Stimulated activated CD4-positive, alpha-beta T cell treated with anti-CD3 and anti-CD28 coated beads, Interleukin-15, amount 100 ng/mL, for 1 hour (primary cell): ENCODE measurements around the gene BANF1.
A peak's percentile ranks its signal among the peaks of the same experiment; 100 is the strongest.
"Not testable (repeated sequence)": the region's sequence is repeated elsewhere in the genome, so short reads cannot be mapped to it uniquely, and the experiment has no call there.

Experiments used
- DNase-seq, 2 donors: peaks; one replicate each; pipeline ENCODE4 v3.0.0-alpha.2; 2020; ENCODE audit warnings: low read depth in 1 of 2, low spot score in 1 of 2

BANF1 gene

GRCh38 chr11:65978391-65979238 is 23.7 kb upstream of the BANF1 start:
- DNase-seq = no peak

DNA sequence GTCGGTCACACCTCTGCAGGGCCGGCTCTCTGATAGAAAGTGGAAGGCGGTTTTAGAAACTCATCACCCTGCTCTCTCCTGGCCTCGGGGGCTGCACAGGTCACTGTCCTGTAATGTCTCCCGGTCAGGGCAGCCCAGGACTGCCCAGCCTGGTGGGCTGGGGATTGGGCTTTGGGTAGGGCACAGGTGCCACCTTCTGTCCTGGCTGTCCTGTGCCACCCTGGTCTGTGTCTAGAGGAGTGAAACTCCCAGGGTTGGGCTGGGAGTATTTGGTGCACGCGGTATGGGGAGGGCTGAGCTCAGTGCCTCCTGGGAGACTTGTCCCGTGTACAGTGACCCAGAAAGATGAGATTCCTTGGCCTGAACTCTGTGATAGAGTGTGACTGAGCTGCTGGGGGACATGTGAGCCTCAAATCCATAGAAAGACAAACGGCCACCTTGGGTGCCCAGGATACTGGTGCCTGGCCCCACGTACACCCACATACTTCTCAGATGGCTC is 23.0 kb upstream of the BANF1 start:
- DNase-seq = no peak

DNA sequence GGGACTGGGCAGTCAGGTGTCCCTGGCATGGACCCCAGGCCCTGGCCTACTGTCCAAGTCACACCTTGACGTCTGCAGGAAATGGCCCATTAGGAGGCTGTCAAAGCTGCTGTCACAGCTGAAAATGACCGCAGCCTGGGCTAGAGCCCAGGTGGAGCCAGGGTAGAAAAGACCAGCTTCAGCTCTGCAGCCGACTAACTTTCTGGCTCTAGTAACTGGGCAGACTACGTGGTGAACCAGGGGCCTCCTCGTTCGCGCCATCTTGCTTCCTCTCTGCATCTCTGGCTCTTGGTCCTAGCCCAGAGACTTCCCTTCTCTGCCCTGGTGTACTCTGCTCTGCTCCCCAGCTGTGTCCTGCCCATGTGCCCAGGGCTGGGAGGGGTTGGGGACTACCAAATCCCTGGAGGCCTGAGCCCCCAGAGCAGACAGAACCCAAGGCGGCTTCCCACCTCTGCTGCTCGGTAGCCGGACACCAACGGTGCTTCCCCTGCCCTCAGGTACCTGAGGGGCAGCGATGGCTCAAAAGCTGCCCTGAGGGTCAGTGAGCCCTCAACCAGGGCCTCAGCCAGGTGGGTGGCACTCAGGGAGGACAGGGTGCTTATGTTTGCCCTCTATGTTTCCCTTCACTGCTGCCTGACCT is 21.1 kb upstream of the BANF1 start:
- DNase-seq = no peak

DNA sequence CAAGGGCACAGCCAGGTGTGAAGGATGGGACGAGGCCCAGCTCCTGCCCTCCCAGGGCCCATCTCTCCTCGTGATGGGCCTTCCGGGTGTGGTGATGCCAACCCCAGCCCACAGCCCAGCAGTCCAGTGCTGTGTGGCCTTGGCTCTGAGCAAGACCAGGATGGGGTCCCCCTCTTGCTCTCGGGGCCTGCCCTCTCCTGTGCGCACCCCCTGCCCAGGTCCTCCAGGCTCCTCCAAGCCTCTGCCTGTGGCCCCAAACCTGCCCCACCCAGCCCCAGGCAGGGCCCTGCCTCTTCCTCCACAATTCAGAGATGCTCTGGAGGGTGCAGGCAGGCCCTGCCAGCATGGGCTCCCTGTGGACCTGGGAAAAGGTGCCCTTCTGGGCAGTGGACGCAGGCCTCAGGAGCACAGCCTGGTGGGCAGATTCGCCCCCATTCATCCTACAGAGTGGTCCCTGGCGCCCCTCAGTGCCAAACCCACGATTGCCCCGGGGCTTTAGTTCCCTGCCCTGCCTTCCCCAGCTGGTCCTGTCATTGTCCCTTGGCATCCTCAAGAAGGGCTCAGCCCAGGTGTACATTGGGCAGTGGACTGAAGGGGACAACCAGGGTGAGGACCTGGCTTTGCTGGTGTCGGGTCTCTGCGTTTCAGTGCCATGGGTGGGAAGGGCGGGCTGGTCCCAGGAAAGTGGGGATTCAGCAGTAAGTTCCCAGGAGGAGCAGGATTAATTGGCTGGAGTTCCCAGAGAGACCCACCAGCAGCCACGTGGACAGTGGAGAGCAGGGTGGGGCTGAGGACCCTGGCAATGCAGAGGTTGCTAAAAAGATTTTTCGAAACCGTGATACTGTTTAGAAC is 20.1 kb upstream of the BANF1 start:
- DNase-seq = no peak

DNA sequence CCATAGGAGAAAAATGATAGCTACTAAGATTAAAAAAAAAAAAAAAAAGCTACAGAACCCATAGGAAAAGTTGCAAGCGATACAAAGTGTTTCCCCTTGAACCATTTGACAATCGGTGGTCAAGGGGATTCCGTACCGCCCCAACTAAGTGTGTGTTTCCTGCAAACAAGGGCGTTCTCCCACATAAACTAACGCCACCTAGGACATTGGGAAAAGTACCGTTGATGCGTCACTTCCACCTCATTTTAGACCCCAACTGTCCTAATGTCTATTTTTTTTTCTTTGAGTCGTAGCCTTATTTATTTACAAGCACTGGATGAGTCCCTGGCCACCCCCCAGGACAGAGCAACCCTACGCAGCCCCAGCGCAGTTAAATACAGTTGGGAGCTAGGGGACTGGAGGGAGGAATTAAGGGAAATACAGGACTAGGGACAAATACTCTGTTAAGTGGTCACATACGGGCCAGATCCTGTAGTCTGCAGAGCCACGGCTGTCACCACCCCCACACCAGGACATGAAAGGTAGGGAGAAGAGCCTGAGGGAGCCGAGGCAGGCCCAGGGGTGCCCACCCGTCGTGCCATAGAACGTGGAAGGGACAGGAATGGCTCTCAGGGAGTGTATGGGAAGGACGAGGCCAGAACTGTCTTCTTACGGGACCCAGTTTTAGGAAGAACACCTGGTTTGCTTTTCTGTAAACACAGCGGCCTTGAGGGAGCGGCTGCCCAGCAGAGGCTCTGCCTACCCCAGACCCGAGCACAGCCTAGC is 19.3 kb upstream of the BANF1 start:
- DNase-seq = no peak

DNA sequence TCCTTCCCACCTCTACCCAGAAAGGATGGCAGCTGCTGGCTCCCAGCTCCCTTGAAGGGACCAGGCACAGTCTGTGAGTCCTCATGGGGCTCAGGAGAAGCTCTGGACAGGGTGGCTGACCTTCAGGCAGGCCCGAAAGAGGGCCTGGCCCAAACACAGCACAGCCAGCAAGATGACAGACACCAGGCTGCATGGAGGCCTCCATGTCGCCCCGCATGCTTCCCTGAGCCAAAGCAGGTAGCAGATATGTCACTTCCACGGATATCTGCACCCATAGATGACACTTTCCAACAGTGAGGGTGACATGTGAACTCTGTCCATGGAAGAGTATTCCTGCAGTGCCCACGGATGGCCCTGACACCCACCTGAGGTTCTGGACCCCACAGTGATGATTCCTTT is 18.7 kb upstream of the BANF1 start:
- DNase-seq = no peak

DNA sequence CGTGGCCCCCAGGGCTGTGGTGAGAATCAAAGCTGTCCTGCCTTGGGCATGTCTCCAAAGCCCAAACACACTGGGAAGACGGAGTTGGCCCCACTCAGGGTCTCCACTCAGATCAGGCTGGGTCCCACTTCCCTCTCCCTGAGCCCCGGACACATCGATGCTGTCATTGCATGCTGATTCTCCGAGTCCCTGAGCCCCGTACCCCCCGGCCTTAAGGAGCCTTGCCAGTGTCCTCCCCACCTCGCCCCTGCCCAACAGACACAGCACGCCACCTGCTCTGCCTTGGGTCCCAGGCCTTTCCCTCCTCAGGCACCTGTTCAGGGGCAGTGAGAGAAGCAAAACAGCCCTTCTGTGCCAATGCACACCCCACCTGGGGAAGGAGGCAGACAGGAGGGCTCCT is 15.0 kb upstream of the BANF1 start:
- DNase-seq = no peak

DNA sequence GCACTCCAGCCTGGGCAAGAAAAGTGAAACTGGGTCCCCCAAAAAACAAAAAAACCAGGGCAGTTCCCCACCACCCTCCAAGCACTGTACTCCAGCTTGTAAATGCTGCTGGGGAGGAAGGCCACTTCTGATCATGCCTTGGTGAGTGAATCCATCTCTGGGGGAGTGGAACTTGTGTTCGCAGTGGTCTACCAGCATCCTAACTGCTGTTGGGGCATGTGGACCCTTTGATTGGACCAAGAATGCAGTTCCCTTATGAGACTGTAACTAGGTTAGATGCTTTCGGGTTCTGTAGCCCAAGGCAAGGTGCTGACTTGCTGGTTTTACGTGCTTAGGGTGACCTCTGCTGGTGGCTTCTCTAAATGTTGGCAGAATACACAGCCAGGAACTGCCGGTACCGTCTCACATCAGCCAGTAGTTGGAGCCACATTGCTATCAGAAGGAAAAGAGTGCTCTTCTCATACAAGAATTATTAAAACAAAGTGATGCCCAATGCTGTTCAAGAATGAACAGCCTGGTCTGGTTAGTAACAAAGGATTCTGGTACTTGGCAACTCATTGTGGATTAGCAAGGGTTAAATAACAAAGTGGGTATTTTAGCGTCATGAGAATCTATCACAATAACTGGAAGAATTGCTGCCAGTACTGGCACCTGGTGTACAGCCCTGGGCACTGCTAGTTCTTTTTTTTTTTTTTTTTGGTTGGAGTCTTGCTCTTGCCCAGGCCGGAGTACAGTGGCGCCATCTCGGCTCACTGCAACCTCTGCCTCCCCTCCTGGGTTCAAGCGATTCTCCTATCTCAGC is 13.3 kb upstream of the BANF1 start:
- DNase-seq = peak; percentile 60 to 79

DNA sequence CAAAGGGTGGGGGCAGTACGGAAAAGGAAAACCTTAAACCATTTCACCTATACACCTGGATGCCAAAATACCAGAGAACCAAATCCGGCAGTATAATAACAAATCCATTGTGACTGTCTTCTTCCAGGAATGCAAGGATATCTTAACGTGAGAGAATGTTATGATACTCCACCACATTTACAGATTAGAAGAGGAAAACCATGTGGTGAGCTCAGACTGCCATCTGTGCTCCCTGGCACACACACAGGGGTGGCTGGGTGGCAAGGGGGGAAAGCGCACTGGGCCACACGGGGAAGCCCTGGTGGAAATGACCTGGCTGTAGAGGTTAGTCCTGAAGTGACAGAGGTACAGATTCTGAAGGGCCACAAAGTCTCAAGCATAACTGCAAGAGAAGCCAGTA is 10.2 kb upstream of the BANF1 start:
- DNase-seq = no peak

- no peak for DNase-seq
Observed at GRCh38 chr11:65997286-65997685, 5.0 kb upstream of the BANF1 start.

- peak in 1 of 2 donors; percentile 59 for DNase-seq
Observed at GRCh38 chr11:66002648-66003225, 434 bp downstream of the BANF1 start.

- DNase-seq = no peak
Observed at GRCh38 chr11:66003291-66003690, 988 bp downstream of the BANF1 start.

- DNase-seq = no peak
Observed at GRCh38 chr11:66004186-66004585, 1.9 kb downstream of the BANF1 start.

- DNase-seq = no peak
Observed at GRCh38 chr11:66006134-66006890, 4.0 kb downstream of the BANF1 start.

DNA sequence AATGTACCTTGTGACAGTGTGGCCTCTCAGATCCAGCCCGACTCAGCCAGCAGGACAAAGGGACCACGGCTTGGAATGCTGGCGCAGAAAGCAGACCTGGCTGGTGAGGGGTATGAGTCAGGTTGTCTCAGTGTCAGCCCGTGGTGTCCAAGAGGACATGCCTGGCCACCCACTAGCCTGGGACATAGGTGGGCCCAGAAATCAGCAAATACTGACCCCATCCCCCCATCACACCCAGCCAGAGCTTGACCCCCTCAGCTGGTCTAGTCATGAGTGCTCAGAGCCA is 4.5 kb downstream of the BANF1 start:
- no peak for DNase-seq

DNA sequence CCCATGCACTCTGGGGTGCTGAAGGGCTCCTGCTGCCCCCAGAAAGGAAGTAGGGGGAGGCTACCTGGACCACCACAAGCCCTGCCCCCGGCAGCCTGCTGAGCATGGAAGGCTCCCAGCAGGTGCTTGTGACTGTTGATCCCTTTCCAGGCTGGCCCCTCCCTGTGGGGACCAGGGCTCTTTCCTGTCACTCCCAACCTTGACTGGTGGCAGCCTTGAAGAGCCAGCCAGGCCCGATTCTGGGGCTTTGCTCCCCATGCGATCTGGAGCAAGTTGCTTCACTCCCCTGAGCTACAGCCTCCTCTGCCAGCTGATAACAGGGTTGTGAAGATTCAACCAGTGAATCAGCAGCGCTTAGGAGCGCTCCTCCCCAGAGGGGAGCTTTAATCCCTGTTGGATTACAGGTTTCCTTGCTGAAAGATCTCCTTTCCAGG is 4.9 kb downstream of the BANF1 start:
- no peak for DNase-seq

GRCh38 chr11:66008095-66008467 is 5.8 kb downstream of the BANF1 start:
- no peak for DNase-seq

DNA sequence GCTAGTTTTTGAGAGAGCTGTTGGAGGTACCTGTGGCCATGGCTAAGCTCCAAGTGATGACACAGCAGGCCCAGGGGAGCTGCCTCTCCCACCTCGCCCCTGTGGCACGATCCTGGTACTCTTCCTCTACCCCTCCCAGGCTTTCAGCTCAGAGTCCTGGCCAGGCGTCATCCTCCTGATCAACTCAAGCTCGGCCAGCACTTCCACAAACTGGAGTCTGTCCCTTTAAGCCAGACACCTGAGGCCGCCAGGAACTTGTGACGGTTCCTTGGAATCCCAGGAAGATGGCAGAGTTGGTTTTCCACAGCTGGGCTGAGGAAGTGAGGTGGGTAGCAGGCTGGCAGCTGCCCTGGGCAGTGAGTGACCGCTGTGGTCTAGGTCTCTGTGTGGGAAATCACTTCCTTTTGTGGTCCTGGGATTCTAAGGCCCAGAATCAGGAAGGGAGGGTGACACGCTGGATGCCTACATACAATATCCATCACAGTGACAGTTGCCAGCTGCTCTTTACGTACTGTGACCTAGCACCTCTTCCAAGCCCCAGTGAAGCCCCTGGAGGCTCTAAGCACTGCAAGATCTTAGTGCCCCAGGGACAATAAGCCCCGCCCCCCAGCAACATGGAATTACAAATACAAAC is 6.3 kb downstream of the BANF1 start:
- no peak for DNase-seq

DNA sequence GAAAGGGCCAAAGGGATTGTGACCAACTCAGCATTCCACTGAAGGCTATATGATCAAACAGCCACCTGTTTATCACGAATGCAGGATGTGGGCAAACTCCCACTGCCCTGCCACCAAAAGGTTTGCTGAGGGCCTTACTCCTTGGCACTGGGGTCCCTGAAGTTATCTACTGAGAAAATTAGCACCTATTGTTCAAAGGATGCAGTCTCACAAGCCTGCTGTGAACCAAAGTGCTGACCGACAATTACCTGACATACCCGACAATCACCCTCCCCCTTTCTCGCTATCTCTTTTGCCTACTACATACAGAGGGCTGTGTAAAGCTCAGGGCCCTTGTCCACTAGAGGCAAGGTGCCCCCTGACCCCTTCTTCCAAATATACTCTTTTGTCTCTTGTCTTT is 7.7 kb downstream of the BANF1 start:
- not testable (repeated sequence) for DNase-seq
